LNCaP clone FGC (cell line): ENCODE data around the gene PKD1L1.

Experiments used
- DNase-seq: peaks from one replicate; pipeline ENCODE4 v3.0.0-alpha.2; 2011; ENCODE audit warnings: low read depth
- H3K4me3 ChIP-seq: 2 replicates; pipeline ENCODE4 v1.5.1; 2011; ENCODE audit warnings: mild to moderate bottlenecking, low read depth, low read length, control low read depth
- CTCF ChIP-seq: IDR thresholded peaks from 2 replicates; pipeline ENCODE4 v1.5.1; 2012; ENCODE audit warnings: mild to moderate bottlenecking; ENCODE audit not compliant: control insufficient read depth, insufficient read depth; ENCODE audit errors: extremely low read depth

Gene PKD1L1

GRCh38 chr7:47873762-47874161 is 74.5 kb downstream of the PKD1L1 start:
- TF ChIP-seq CTCF = no peak
- H3K4me3 ChIP-seq = no peak overlapping the region
- peak; percentile 47 for DNase-seq

GRCh38 chr7:47867286-47867685 is 81.0 kb downstream of the PKD1L1 start:
- no peak for TF ChIP-seq CTCF
- DNase-seq = no peak
- H3K4me3 ChIP-seq = no peak overlapping the region

GRCh38 chr7:47866120-47866519 is 82.1 kb downstream of the PKD1L1 start:
- no peak for DNase-seq
- no peak for TF ChIP-seq CTCF
- H3K4me3 ChIP-seq = no peak overlapping the region

DNA sequence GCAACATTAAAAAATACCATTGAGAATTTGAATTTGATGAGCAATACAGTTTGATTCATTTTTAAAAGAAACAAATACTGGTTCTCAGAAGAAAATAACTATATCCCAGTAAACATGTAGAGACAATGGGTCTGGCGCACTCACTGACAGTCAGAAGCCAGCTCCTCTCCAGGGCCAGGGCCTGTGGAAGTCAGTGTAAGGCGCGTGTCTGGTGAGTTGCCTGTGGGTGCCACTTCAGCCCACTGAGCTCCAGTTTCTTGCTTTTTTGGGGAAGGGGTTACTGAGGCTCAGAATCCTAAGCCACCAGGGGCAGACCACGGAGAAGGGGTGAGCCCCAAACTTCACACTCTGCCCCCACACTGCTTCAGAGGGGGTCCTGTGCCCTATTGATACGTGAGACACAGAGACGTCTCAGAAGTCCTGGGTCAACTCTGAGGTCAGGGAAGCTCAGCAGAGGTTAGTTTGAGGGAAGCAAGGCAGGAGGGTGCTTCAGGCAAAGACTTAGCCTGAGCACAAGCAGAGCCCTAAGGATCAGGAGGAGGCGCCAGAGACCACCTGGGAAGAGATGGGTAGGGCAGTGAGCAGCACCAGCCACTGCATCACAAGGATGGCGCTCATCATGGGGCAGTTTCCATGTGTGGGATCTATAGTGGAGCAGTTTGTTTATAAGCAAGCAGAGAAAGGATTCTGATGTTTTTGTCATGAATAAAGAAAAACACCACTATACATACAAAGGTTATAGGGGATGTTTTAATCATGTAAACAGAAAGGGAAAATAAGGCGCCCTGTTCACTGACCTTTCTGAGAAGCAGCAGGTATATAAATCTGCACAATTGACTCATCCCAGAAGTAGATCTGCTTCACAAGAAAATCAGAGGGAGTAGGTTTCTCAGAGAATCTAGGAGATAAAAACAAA is 95.7 kb downstream of the PKD1L1 start:
- no peak overlapping the region for H3K4me3 ChIP-seq
- no peak for DNase-seq
- TF ChIP-seq CTCF = peak; percentile 21; the same call in 1 of the 2 replicates

- no peak for DNase-seq
- no peak for TF ChIP-seq CTCF
These were observed 101.1 kb downstream of the PKD1L1 start for GRCh38 chr7:47847207-47847606.

GRCh38 chr7:47846138-47846836 is 102.0 kb downstream of the PKD1L1 start:
- DNase-seq = no peak

More at GRCh38 chr7:47847207-47847606, 101.1 kb downstream of the PKD1L1 start:
- H3K4me3 ChIP-seq = no peak overlapping the region

More at GRCh38 chr7:47846138-47846836, 102.0 kb downstream of the PKD1L1 start:
- no peak for TF ChIP-seq CTCF
- no peak overlapping the region for H3K4me3 ChIP-seq
